ENCODE measurements around the gene NFIX.

NFIX gene

GRCh38 chr19:12990853-12991252 is 4.4 kb upstream of the NFIX start:
- no peak for DNase-seq

GRCh38 chr19:12991296-12991695 is 4.0 kb upstream of the NFIX start:
- DNase-seq, result no peak

- no peak for DNase-seq
Measured at GRCh38 chr19:12992729-12993128, 2.5 kb upstream of the NFIX start.

- no peak for DNase-seq
Measured at GRCh38 chr19:12993562-12993961, 1.7 kb upstream of the NFIX start.

- DNase-seq, result no peak
Measured at GRCh38 chr19:12995596-12996405, 526 bp downstream of the NFIX start.

- no peak for DNase-seq
Measured at GRCh38 chr19:12996406-12997094, 1.3 kb downstream of the NFIX start.

- DNase-seq, result no peak
Measured at GRCh38 chr19:12997179-12997966, 2.1 kb downstream of the NFIX start.

GRCh38 chr19:12997967-12998940 is 3.0 kb downstream of the NFIX start:
- DNase-seq, result no peak

- no peak for DNase-seq
Measured at GRCh38 chr19:13001166-13001501, 5.9 kb downstream of the NFIX start.

GRCh38 chr19:13001502-13002165 is 6.4 kb downstream of the NFIX start:
- DNase-seq, result no peak

- DNase-seq, result no peak
Measured at GRCh38 chr19:13002166-13002898, 7.1 kb downstream of the NFIX start.

- no peak for DNase-seq
Measured at GRCh38 chr19:13003081-13003480, 7.8 kb downstream of the NFIX start.

GRCh38 chr19:13004273-13004672 is 9.0 kb downstream of the NFIX start:
- DNase-seq, result no peak

- no peak for DNase-seq
Measured at GRCh38 chr19:13005253-13005652, 10.0 kb downstream of the NFIX start.

- DNase-seq, result no peak
Measured at GRCh38 chr19:13005861-13006370, 10.6 kb downstream of the NFIX start.

- DNase-seq, result no peak
Measured at GRCh38 chr19:13006431-13007281, 11.4 kb downstream of the NFIX start.

- DNase-seq, result no peak
Measured at GRCh38 chr19:13007292-13008045, 12.2 kb downstream of the NFIX start.

- DNase-seq, result no peak
Measured at GRCh38 chr19:13008926-13009787, 13.9 kb downstream of the NFIX start.
